Coronary artery (tissue), 2 donors: ENCODE data around the gene DNTT.

Source experiments
- DNase-seq: peaks from one replicate; pipeline ENCODE4 v3.0.0-alpha.2; 2017; ENCODE audit warnings: low spot score
- H3K27ac ChIP-seq, 2 donors: fragments of 200-600 bp; sonication (generic); one replicate each; pipeline ENCODE4 v1.5.1; 2016 to 2019
- H3K4me3 ChIP-seq: fragments of 200-600 bp; sonication (generic); 2 replicates; pipeline ENCODE4 v1.5.1; 2016; ENCODE audit warnings: mild to moderate bottlenecking, moderate library complexity
- CTCF ChIP-seq: fragments of 200-600 bp; sonication (generic); IDR thresholded peaks from one replicate; pipeline ENCODE4 v1.5.1; 2019; ENCODE audit warnings: antibody characterized with exemption

Gene DNTT

DNA sequence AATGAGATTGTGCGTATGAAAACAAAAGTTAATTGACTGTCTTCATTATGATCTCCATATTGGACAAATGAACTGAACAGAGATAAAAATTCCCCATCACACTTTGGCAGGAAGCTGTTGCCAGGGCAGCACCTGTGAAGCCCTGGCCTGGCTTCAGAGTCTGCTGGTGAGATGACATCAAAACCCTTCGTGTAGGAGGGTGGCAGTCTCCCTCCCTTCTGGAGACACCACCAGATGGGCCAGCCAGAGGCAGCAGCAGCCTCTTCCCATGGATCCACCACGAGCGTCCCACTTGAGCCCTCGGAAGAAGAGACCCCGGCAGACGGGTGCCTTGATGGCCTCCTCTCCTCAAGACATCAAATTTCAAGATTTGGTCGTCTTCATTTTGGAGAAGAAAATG lies at the start of gene DNTT:
TSS of gene DNTT (plus strand) at position 205 of the 400 bp plus-strand sequence. CDS start at position 269, 64 bp downstream.
- Histone ChIP-seq H3K27ac (no peak within 1 kb of the TSS), H3K4me3 (no peak within 1 kb of the TSS)
- DNase-seq, result no peak
- no peak for TF ChIP-seq CTCF

- Histone ChIP-seq H3K27ac (no peak overlapping the region), H3K4me3 (no peak overlapping the region)
- TF ChIP-seq CTCF, result no peak
- DNase-seq, result no peak
Observed at GRCh38 chr10:96254976-96255375, 49.3 kb upstream of the DNTT start.

- no peak for DNase-seq
- H3K27ac ChIP-seq, result no peak overlapping the region
- H3K4me3 ChIP-seq, result no peak overlapping the region
- TF ChIP-seq CTCF, result no peak
Observed at GRCh38 chr10:96255549-96256333, 48.5 kb upstream of the DNTT start.

GRCh38 chr10:96257944-96258343 lies 46.3 kb upstream of the DNTT start:
- no peak for DNase-seq
- TF ChIP-seq CTCF, result no peak
- Histone ChIP-seq H3K27ac (peak overlapping the region in 1 of 2 donors; percentile 43), H3K4me3 (no peak overlapping the region)

DNA sequence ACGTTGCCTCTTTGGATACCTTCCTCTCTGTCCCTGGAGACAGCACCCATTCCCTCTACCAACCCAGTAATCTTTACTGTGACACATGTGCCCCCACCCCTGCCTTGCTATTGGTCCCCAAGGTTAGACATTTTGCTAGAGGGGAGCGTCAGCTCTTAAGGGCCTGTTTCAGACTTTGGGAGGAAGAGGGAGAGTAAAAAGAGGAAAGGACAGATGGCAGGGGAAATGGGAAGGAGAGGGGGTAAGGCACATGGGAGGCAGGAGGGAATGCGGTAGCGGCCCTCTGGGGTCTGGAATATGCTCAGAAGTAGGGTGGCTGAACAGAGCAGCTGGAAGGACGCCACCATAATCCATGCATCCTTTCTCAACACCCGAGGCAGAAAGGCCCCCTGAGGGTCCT lies 45.1 kb upstream of the DNTT start:
- no peak for DNase-seq
- no peak for TF ChIP-seq CTCF
- Histone ChIP-seq H3K4me3 (no peak overlapping the region), H3K27ac (peak overlapping the region in 1 of 2 donors; percentile 35)

DNA sequence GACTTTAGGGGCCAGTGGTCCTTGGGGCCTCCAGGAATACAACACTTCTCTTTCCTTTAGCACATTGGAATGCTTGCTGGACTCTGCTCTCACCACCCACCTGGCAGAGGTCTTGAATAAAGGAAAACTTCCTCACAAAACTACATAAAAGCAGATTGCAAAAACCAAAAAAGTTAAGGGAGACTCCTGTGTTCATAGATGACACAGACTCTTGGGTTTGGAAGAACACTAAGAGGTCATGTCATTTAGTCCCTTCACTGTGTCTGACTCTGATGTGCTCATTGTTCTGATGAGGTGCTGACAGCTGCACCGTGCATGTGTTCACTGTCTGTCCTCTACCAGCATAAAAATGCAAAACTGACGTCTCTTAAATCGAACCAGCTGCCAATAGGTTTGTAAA lies 44.2 kb upstream of the DNTT start:
- no peak for DNase-seq
- Histone ChIP-seq H3K27ac (no peak overlapping the region), H3K4me3 (no peak overlapping the region)
- no peak for TF ChIP-seq CTCF

DNA sequence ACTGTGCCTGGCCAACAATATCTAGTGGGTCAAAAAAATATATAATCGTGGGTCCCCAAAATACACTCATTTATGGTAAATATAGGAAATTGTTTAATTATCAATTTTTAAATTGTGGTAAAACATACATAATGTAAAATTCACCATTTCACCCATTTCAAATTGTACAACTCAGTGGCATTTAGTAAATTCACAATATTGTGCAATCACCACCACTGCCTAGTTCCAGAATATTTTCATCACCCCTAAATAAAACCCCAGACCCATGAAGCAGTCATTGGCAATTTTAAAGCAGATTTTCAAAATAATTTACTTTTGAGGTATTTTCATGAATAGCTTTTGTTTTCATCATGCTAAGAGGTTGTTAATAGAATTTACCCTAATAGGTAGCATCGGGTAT lies 43.1 kb upstream of the DNTT start:
- no peak for TF ChIP-seq CTCF
- Histone ChIP-seq H3K27ac (no peak overlapping the region), H3K4me3 (no peak overlapping the region)
- DNase-seq, result no peak
